Thyroid gland (tissue), 4 donors: ENCODE measurements around the gene KLK11.

Experiments
- CTCF ChIP-seq, 6 experiments: fragments of 200-600 bp in 3 of 6; fragments of 450-650 bp in 3 of 6; sonication (generic) in 3 of 6; IDR thresholded peaks; one replicate each; pipeline ENCODE4 v1.5.1; 2016 to 2019; ENCODE audit warnings: antibody characterized with exemption in 6 of 6, mild to moderate bottlenecking in 2 of 6, inconsistent platforms in 1 of 6, moderate library complexity in 1 of 6
- POLR2A ChIP-seq, 2 donors: fragments of 450-650 bp; IDR thresholded peaks; one replicate each; pipeline ENCODE4 v1.6.1; 2017; ENCODE audit warnings: antibody characterized with exemption in 2 of 2, mild to moderate bottlenecking in 2 of 2, moderate library complexity in 1 of 2

DNA sequence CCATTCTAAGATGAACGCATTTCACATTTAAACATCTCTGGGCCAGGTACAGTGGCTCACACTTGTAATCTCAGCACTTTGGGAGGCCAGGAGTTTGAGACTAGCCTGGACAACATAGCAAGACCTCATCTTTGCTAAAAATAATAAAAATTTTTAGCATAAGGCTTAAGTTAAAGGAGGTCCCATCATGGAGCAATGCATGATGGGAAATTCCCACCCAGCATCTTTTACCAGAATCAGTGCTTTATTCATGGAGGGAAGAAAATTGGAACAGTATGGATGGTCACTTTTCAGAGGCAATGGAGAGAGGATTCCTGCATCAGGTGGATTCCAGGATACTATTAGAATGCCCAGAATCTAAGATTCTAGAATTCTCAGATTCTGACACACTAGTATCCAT is 21.2 kb downstream of the KLK11 start:
- no peak for TF ChIP-seq CTCF (IDR thresholded peaks at IDR 0.05)
- no peak for TF ChIP-seq POLR2A (IDR thresholded peaks at IDR 0.05)
